ENCODE results near the gene FMN2.
"Not testable (repeated sequence)": the region's sequence is repeated elsewhere in the genome, so short reads cannot be mapped to it uniquely, and the experiment has no call there.

The FMN2 gene

DNA sequence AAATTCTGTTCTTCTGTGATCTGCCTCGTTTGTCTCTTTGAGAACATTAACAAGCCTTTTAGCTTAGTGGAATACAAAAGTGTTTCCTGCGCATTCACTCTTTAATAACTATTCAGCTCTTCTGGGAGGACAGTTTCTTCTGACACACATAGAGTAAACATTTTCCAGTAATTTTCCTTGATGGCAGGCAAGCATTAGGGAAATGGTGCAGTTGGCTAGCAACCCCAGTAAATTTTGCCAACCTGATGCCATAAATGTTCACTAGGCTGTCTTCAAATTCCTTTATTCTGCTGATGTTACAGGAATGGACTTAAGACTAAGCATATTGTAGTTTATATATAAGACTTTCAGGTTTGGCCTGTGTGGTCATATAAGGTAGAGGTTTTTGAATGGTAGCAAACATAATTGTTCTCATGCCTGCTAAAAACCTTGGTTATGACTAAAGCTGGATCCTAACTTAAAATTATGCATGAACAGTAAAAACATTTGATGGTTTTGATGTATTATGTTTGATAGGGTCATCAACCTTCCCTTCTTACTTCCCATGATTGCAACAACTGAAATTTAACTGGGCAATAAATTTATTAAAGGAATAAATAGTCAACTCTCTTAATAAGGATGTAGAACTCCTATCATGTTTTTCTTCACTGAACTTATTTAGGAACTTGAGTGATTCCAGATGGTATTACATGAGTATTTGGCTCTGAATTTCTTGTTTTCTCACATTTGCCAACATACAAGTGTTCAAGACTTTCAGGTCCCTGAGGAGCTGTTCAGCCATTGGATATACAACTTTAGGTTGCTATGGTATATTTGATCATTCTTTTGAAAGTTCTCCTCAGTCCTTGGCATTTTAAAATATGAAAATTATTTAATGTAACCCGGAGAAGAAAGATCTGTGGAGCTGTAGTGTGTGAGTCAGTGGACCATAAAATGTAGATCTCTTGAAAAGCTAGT, 223.4 kb downstream of the FMN2 start:
- DNase-seq (no peak), ATAC-seq (no peak)

GRCh38 chr1:240319998-240320397, 228.3 kb downstream of the FMN2 start:
- ATAC-seq = no peak
- DNase-seq = no peak

DNA sequence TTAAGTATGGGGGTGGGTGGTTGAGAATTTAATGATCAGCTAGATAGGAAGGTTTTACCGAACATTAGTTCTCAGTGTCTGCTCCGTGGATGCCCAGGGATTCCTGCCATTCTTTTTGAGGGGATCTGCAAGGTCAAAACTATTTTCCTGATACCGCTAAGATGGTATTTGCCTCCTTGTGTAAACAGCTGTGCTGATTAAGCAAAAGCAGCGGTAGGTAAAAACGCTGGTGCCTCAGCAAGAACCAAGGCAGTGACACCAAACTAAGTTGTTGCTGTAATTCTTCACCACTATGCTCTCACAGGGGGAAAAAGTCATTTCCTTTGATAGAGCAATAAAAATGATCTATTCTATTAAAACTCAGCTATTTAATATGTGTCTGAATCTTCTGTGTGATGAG, 229.0 kb downstream of the FMN2 start:
- DNase-seq (no peak), ATAC-seq (no peak)

DNA sequence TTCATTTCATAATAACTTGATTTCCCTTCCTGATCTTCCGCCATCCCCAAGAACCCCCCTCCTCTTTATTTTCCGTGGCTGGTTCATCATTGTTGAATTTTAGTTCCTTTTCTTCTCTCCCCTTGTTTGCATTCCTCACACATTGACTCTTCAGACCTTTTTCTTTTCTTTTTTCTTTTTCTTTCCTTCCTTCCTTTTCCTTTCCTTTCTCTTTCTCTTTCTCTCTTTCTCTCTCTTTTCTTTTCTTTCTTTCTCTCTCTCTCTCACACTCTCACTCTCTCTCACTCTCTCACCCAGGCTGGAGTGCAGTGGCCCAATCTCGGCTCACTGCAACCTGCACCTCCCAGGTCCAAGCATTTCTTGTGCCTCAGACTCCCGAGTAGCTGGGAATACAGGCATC, 231.3 kb downstream of the FMN2 start:
- no peak for DNase-seq
- no peak for ATAC-seq

DNA sequence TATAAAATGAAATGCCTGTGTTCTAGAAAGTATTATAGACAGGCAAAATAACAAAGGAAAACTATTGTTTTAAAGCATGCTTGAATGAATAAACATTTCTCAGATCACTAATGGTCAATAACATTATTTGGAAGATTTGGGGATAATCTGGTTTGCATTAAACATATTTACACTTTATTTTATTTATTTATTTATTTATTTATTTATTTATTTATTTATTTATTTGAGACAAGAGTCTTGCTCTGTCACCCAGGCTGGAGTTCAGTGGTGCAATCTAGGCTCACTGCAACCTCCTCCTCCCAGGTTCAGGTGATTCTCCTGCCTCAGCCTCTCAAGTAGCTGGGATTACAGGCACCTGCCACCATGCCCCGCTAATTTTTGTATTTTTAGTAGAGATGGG, 236.7 kb downstream of the FMN2 start:
- ATAC-seq = not testable (repeated sequence)

DNA sequence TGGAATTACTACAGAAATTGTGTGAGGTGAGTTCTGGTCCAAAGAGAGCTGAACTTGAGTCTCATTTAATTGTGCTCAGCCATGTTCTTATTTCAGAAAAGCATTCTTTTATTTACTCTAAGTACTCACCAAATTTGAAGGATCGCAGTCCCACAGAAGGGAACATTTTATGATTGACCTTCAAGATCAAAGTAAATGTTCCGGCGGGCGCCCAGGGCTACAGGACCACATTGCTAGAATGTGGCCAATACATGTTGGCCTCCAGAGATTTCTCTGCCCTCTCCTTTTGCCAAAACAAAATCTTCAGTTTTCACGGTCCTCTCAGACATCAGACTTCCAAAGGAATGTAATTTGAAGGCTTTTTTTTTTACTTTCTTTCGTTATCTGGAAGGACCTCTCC, 237.8 kb downstream of the FMN2 start:
- no peak for DNase-seq
- ATAC-seq = no peak

More for the DNA sequence above, 236.7 kb downstream of the FMN2 start:
- DNase-seq = not testable (repeated sequence)

DNA sequence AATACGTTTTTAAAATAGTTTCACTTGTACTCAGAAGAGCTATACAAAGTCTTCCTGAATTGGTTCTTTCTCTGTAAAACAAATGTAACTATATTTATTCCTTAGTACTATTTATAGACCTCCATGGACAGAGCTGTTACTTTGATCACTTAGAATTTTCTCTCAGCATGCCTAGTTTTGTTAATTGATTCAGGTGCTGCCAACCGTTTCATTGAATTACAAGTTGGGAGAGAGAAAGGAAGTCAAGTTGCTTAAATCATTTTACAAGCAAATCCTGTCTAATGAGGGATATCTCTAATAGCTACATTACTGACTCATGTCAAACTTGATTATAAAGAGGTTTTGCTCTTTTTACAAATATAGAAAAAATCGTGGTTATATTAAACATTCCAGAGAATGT, 241.0 kb downstream of the FMN2 start:
- ATAC-seq (no peak), DNase-seq (no peak)

DNA sequence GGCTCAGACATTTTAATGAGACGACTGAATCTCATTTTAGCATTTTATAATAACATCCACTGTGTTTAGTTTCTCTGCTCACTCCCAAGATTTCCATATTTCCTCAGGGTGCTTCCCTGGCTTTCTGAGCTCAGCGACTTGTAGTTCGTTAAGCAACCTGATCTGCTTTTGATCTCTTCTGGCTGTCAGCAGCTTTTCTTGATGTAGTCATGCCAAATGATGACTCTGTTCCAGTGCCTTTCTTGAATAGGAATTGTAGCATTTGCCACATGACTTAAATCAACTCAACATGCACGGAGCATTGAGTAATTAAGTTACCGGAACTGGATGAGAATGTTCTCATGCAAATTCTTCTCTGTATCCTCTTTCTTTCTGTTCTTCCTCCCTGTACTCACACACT, 246.1 kb downstream of the FMN2 start:
- no peak for DNase-seq
- no peak for ATAC-seq

DNA sequence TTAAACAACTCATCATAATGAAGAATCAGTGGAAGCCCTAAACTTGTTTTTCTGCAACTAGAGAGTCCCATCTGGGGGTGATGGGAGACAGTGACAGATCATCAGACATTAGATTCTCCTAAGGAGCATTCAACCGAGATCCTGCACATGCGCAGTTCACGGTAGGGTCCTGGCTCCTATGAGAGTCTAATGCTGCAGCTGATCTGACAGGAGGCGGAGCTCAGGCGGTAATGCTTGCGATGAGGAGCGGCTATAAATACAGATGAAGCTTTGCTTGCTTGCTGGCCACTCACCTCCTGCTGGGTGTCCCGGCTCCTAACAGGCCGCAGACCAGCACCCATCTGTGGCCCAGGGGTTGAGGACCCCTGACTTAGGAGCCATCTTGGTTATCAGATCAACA, 247.2 kb downstream of the FMN2 start:
- ATAC-seq = no peak
- no peak for DNase-seq

DNA sequence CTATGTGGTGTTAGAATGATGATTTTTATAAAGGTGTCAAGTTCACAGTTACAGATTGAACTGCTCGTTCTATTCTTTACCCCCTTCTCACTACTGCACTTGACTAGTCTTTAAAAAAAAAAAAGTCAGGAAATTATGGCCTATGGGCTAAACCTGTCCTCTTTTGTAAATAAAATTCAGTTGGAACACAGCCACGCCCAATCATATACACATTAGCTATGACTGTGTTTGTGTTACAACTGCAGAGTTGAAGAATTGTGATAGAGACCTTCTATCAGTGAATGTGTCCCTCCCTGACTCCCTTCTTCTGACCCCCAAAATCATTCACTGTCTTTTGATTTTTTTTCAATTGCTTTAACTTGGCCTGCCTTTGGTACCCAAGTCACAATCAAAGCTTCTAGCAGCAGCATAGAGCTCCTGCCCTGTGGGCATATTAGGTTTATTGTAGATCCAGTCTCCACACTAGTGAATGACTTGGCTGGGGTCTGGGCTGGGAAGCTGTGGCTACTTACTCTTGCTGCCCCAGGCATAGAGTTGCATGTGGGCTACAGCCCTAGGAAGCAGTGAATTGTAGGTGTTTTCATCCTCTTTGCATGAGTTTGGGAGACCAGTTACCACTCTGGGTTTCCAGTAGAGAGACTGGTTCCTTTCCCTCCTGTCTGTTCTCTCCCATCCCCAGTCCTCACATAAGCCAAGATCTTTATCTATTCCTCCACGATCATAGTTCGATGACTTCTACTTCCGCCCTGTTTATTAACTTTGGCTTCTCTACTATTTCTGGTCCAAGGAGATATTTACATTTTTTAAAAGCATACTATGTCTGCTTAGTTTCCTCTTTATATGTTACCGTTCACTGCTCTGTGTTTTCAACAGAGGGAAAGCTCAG, 249.9 kb downstream of the FMN2 start:
- DNase-seq = no peak
- no peak for ATAC-seq

DNA sequence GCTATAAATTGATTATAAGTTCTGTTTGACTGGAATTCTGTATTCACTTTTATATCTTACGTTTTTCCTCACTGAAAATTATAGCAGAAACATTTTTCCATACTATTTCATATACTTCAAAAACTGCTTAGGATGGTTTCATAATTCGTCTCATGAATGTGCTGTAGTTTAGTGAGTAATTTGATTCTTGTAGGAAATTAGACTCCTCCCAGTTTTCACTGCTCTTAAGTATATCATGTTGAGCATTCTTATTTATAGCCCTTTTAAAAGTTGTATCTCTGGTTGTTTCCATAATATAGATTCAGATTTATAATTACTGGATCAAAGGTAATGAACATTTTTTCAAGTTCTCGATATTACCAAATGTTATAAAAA, 250.6 kb downstream of the FMN2 start:
- ATAC-seq (no peak), DNase-seq (no peak)

GRCh38 chr1:240343045-240343444, 251.4 kb downstream of the FMN2 start:
- DNase-seq (no peak), ATAC-seq (no peak)

GRCh38 chr1:240343966-240344365, 252.3 kb downstream of the FMN2 start:
- no peak for ATAC-seq

DNA sequence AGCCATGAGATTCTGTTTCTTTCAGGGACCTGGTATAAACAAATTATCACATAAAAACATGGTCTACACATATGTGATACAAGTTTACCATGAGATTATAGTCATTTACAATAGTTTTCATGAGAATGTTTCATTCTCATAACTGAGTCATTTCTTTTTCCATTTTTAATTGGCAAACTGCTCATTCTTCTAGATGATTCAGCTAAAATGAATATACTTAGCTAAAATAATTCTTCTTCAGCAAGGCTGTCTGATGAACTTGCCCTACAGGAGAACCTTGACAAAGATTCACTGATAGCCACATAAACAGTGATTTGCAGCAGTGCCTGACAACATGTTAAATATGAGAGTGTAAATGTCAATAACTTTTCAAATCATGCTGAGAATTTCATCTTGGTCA, 253.2 kb downstream of the FMN2 start:
- DNase-seq = no peak
- ATAC-seq = no peak

More at GRCh38 chr1:240343966-240344365, 252.3 kb downstream of the FMN2 start:
- DNase-seq = no peak

- ATAC-seq = no peak
These were observed 258.0 kb downstream of the FMN2 start for GRCh38 chr1:240349695-240350094.

DNA sequence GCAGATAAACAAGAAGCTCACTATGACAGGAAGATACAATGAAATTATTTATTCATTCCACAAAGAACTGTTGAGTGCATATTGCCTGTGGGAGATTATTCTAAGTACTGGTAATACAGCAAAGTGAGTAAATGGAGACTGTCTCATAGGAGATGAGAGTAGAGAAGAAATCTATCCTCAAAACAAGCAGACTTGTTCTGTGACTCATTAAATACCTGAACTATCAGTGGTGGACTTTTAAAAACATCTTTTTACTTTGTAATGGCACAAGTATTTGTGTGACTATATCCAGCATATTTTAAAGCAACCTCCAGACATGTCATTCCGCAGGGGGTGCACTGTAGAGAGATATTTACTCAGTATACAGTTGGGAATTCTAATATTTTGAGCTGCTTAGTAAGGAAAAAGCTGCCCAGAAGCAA, 259.2 kb downstream of the FMN2 start:
- no peak for ATAC-seq
- no peak for DNase-seq

More at GRCh38 chr1:240349695-240350094, 258.0 kb downstream of the FMN2 start:
- no peak for DNase-seq

GRCh38 chr1:240351690-240352089, 260.0 kb downstream of the FMN2 start:
- DNase-seq = no peak

GRCh38 chr1:240352769-240353168, 261.1 kb downstream of the FMN2 start:
- DNase-seq (no peak), ATAC-seq (no peak)

More at GRCh38 chr1:240351690-240352089, 260.0 kb downstream of the FMN2 start:
- ATAC-seq = no peak

DNA sequence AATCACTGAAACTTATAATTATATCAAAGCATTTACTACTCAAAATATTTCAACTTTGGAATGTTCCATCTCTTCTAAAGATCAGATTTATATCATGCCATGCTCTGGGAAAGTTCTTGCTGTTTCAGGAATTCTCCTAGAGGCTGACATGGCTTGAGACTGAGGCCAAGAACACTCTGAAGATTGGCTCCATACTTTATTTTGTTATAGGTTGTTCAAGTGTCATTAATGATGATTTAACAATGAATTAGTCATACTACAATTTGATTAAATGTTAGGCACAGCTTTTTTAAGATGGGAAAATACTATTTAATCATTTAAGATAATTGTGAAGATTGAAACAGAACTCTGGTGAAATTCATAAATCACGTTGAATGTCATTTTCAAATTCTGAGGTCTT, 264.9 kb downstream of the FMN2 start:
- DNase-seq (no peak), ATAC-seq (no peak)

DNA sequence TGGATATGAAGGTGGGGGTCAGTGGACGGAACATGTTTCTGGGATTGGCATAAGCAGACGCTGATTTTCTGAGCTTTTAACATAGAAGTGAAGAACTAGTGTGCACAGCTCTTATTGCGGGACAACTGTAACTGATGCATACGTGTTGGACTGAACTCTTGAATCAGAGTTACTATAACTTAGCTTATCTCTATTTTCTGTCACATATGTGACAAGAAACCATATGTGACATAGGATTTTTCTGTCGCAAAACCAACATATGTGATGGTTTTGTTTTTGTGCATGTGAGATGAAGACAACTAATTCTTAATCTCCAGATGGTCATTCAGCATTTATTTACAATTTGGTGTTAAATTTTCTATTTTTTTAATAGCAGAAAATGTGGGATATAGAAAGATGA, 270.4 kb downstream of the FMN2 start:
- no peak for ATAC-seq
- DNase-seq = no peak

GRCh38 chr1:240362826-240363225, 271.1 kb downstream of the FMN2 start:
- ATAC-seq (no peak), DNase-seq (no peak)

DNA sequence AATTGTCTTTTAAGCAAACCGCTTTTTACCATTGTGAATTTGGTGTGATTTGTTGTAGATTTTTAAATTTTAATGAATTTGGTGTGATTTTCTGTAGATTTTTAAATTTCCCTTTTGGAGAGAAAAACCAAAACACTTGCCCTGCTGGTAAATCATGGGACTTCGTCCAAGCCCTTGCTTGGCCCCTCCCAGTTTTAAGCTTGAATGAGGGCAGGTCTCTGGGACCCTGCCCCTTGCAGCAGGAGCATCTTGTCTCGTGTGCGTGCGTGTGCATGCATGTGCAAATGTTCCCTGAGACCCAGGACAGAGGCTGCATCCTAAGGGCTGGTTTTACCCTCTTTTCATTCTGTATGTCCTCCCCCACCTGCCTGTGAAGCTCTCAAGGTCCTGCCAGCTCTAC, 271.6 kb downstream of the FMN2 start:
- DNase-seq (no peak), ATAC-seq (no peak)

- DNase-seq = no peak
- no peak for ATAC-seq
These were observed 272.2 kb downstream of the FMN2 start for GRCh38 chr1:240363914-240364313.

All from stimulated activated naive CD8-positive, alpha-beta T cell treated with anti-CD3 and anti-CD28 coated beads, Interleukin-15, Interleukin-2, amounts not matched to agents 100 U/mL and 50 U/mL, for 24 hours (primary cell).